H9 (cell line): ENCODE data around the gene LRRC8C. TPM values are rescaled to one million over a fixed set of nuclear protein-coding genes. Genes with fewer than 3 reads are reported as not detected.

Source experiments
- DNase-seq: peaks from one replicate; pipeline ENCODE4 v3.0.0-alpha.2; 2017
- H2AFZ ChIP-seq: one replicate; pipeline ENCODE4 v1.6.1; 2013; ENCODE audit warnings: mild to moderate bottlenecking, low read length, control low read depth, moderate library complexity
- H2AK5ac ChIP-seq: 2 replicates; pipeline ENCODE4 v1.6.1; 2013; ENCODE audit warnings: low read length, control low read depth, mixed read lengths; ENCODE audit not compliant: insufficient read length
- H2BK120ac ChIP-seq: one replicate; pipeline ENCODE4 v1.6.1; 2013; ENCODE audit warnings: low read depth, mild to moderate bottlenecking, low read length, control low read depth, inconsistent platforms; ENCODE audit not compliant: poor library complexity, severe bottlenecking
- H2BK12ac ChIP-seq: 2 replicates; pipeline ENCODE4 v1.6.1; 2013; ENCODE audit warnings: low read length, control low read depth, mixed read lengths, low read depth; ENCODE audit not compliant: insufficient read length
- H2BK15ac ChIP-seq: 2 replicates; pipeline ENCODE4 v1.6.1; 2013; ENCODE audit warnings: low read depth, low read length, control low read depth
- H2BK20ac ChIP-seq: one replicate; pipeline ENCODE4 v1.6.1; 2013; ENCODE audit warnings: low read depth, mild to moderate bottlenecking, low read length, control low read depth, inconsistent platforms; ENCODE audit not compliant: poor library complexity, severe bottlenecking
- H2BK5ac ChIP-seq: 2 replicates; pipeline ENCODE4 v1.6.1; 2013; ENCODE audit warnings: low read length, control low read depth, mixed read lengths; ENCODE audit not compliant: insufficient read length
- H3K14ac ChIP-seq: 2 replicates; pipeline ENCODE4 v1.6.1; 2013; ENCODE audit warnings: low read length, control low read depth; ENCODE audit not compliant: insufficient read depth
- H3K18ac ChIP-seq: 2 replicates; pipeline ENCODE4 v1.6.1; 2013; ENCODE audit warnings: low read depth, mild to moderate bottlenecking, mixed read lengths, low read length, control low read depth; ENCODE audit not compliant: insufficient read length
- H3K23ac ChIP-seq: 2 replicates; pipeline ENCODE4 v1.6.1; 2013; ENCODE audit warnings: low read length, control low read depth, mixed read lengths, low read depth; ENCODE audit not compliant: insufficient read length
- H3K23me2 ChIP-seq: 2 replicates; pipeline ENCODE4 v1.6.1; 2013; ENCODE audit warnings: low read depth, mild to moderate bottlenecking, mixed read lengths, low read length, control low read depth; ENCODE audit not compliant: insufficient read length, poor library complexity, severe bottlenecking
- H3K27ac ChIP-seq: 2 replicates; pipeline ENCODE4 v1.5.1; 2013; ENCODE audit warnings: low read length, control low read depth, mixed read lengths, low read depth; ENCODE audit not compliant: insufficient read length
- H3K27me3 ChIP-seq: 2 replicates; pipeline ENCODE4 v1.6.1; 2013; ENCODE audit warnings: low read length, control low read depth, inconsistent platforms; ENCODE audit not compliant: insufficient read depth
- H3K4ac ChIP-seq: 2 replicates; pipeline ENCODE4 v1.6.1; 2013; ENCODE audit warnings: low read depth, mild to moderate bottlenecking, control low read depth, inconsistent platforms, low read length, moderate library complexity
- H3K4me1 ChIP-seq: 2 replicates; pipeline ENCODE4 v1.6.1; 2013; ENCODE audit warnings: low read length, control low read depth, inconsistent platforms; ENCODE audit not compliant: insufficient read depth
- H3K4me2 ChIP-seq: 2 replicates; pipeline ENCODE4 v1.6.1; 2013; ENCODE audit warnings: low read length, control low read depth, mixed read lengths; ENCODE audit not compliant: insufficient read length, insufficient read depth
- H3K56ac ChIP-seq: 2 replicates; pipeline ENCODE4 v1.6.1; 2013; ENCODE audit warnings: low read depth, mild to moderate bottlenecking, mixed read lengths, low read length, control low read depth; ENCODE audit not compliant: insufficient read length
- H3K79me1 ChIP-seq: 2 replicates; pipeline ENCODE4 v1.6.1; 2013; ENCODE audit warnings: low read depth, mild to moderate bottlenecking, moderate library complexity, low read length, control low read depth, inconsistent platforms; ENCODE audit not compliant: insufficient read depth, poor library complexity, severe bottlenecking
- H3K79me2 ChIP-seq: 2 replicates; pipeline ENCODE4 v1.6.1; 2013; ENCODE audit warnings: low read length, control low read depth, inconsistent platforms; ENCODE audit not compliant: insufficient read depth
- H3K9ac ChIP-seq: 2 replicates; pipeline ENCODE4 v1.6.1; 2013; ENCODE audit warnings: low read length, control low read depth, mixed read lengths; ENCODE audit not compliant: insufficient read length; ENCODE audit errors: extremely low read depth
- H3K9me3 ChIP-seq: one replicate; pipeline ENCODE4 v1.6.1; 2013; ENCODE audit warnings: low read depth, low read length, inconsistent platforms; ENCODE audit not compliant: control insufficient read depth
- H3T11ph ChIP-seq: one replicate; pipeline ENCODE4 v1.6.1; 2013; ENCODE audit warnings: mild to moderate bottlenecking, low read length, control low read depth, inconsistent platforms
- H4K20me1 ChIP-seq: one replicate; pipeline ENCODE4 v1.6.1; 2013; ENCODE audit not compliant: control insufficient read depth, insufficient read length, insufficient read depth
- H4K5ac ChIP-seq: 2 replicates; pipeline ENCODE4 v1.6.1; 2013; ENCODE audit warnings: low read depth, mild to moderate bottlenecking, mixed read lengths, low read length, control low read depth; ENCODE audit not compliant: insufficient read length
- H4K8ac ChIP-seq: replicated peaks from 2 replicates; pipeline ENCODE4 v1.6.1; 2013; ENCODE audit warnings: low read length, control low read depth, mixed read lengths, low read depth; ENCODE audit not compliant: insufficient read length
- H4K91ac ChIP-seq: 2 replicates; pipeline ENCODE4 v1.6.1; 2013; ENCODE audit warnings: low read depth, mild to moderate bottlenecking, moderate library complexity, mixed read lengths, low read length, control low read depth; ENCODE audit not compliant: insufficient read length
- H3K27ac Mint-ChIP-seq, 3 experiments: 2 replicates in 2 of 3; 3 replicates in 1 of 3; pipeline ENCODE4 v1.8.0; 2020 to 2021; ENCODE audit warnings: mixed read lengths in 3 of 3, mild to moderate bottlenecking in 1 of 3, moderate library complexity in 1 of 3
- H3K27me3 Mint-ChIP-seq: 2 replicates; pipeline ENCODE4 v1.8.0; 2021; ENCODE audit warnings: low read depth, mild to moderate bottlenecking, moderate library complexity, mixed read lengths
- H3K36me3 Mint-ChIP-seq, 3 experiments: 2 replicates in 2 of 3; 3 replicates in 1 of 3; pipeline ENCODE4 v1.8.0; 2020 to 2021; ENCODE audit warnings: low read depth in 3 of 3, mixed read lengths in 3 of 3; ENCODE audit not compliant: insufficient read depth in 1 of 3
- H3K4me1 Mint-ChIP-seq, 2 experiments: 2 replicates each; pipeline ENCODE4 v1.8.0; 2020; ENCODE audit warnings: mixed read lengths in 2 of 2
- H3K4me3 Mint-ChIP-seq, 2 experiments: 2 replicates in 1 of 2; 3 replicates in 1 of 2; pipeline ENCODE4 v1.8.0; 2020 to 2021; ENCODE audit warnings: mild to moderate bottlenecking in 2 of 2, mixed read lengths in 2 of 2, moderate library complexity in 1 of 2
- H3K9me3 Mint-ChIP-seq, 2 experiments: 2 replicates in 1 of 2; 3 replicates in 1 of 2; pipeline ENCODE4 v1.8.0; 2020; ENCODE audit warnings: mild to moderate bottlenecking in 2 of 2, mixed read lengths in 2 of 2, moderate library complexity in 1 of 2
- CTCF ChIP-seq: fragments of 200-600 bp; sonication (generic); conservative IDR thresholded peaks from 3 replicates; pipeline ENCODE4 v1.8.0; 2021; ENCODE audit warnings: antibody characterized with exemption, mild to moderate bottlenecking
- WGBS: extraction: QIAGEN DNeasy Blood & Tissue Kit; methylation state at CpG from one replicate; pipeline ENCODE4 v1.1.7; 2013; ENCODE audit warnings: missing lambda C conversion rate, low lambda C conversion rate, mixed read lengths; ENCODE audit not compliant: insufficient read length; ENCODE audit errors: extremely low coverage; 5-methylcytosine and 5-hydroxymethylcytosine counted together
- total RNA-seq: library from RNA; stranded (reverse); gene quantifications from 2 replicates; pipeline ENCODE4 v1.2.1, GENCODE V29; 2021

LRRC8C gene
- total RNA-seq, 1 experiment from 2014 or later, result 1.9 TPM

GRCh38 chr1:89734442-89734841 is 101.5 kb downstream of the LRRC8C start:
- Mint-ChIP-seq H3K36me3 (no peaks in the 10 kb centered on the region), H3K27ac (no peak overlapping the region), H3K4me1 (peaks cover 3 to 11% of the 10 kb centered on the region in 2 experiments; a peak in 3 of 4 replicates), H3K4me3 (no peak overlapping the region), H3K27me3 (no peaks in the 10 kb centered on the region), H3K9me3 (no peaks in the 10 kb centered on the region)
- Histone ChIP-seq H3K56ac (no peak overlapping the region), H2AFZ (no peak overlapping the region), H3K9me3 (no peaks in the 10 kb centered on the region), H3K9ac (no peak overlapping the region), H3T11ph (no peak overlapping the region), H2AK5ac (no peak overlapping the region), H3K4me2 (no peak overlapping the region), H3K79me1 (no peaks in the 10 kb centered on the region), H3K27ac (no peak overlapping the region), H3K4ac (no peak overlapping the region), H3K23me2 (no peaks in the 10 kb centered on the region), H4K91ac (no peak overlapping the region), H2BK15ac (no peak overlapping the region), H4K8ac (no peak overlapping the region), H3K27me3 (no peaks in the 10 kb centered on the region), H2BK120ac (no peak overlapping the region), H2BK12ac (no peak overlapping the region), H2BK5ac (no peak overlapping the region), H3K18ac (no peak overlapping the region), H3K23ac (no peak overlapping the region), H3K79me2 (no peaks in the 10 kb centered on the region), H4K5ac (no peak overlapping the region), H2BK20ac (no peak overlapping the region), H3K4me1 (no peaks in the 10 kb centered on the region), H3K14ac (no peak overlapping the region), H4K20me1 (no peaks in the 10 kb centered on the region)
- TF ChIP-seq CTCF, result no peak
- WGBS, result no CpG with 5 or more reads among the region's 3 CpGs
- no peak for DNase-seq
